NCI-H1092 treated with DMSO at 0.1 percent for 48 hours (cell line): ENCODE measurements around the gene ZBTB49.
"Not testable (repeated sequence)": the region's sequence is repeated elsewhere in the genome, so short reads cannot be mapped to it uniquely, and the experiment has no call there.

Experiments used
- DNase-seq: peaks from one replicate; lab custom pipeline; 2025; lab: John Stamatoyannopoulos, UW

ZBTB49 gene, protein sequence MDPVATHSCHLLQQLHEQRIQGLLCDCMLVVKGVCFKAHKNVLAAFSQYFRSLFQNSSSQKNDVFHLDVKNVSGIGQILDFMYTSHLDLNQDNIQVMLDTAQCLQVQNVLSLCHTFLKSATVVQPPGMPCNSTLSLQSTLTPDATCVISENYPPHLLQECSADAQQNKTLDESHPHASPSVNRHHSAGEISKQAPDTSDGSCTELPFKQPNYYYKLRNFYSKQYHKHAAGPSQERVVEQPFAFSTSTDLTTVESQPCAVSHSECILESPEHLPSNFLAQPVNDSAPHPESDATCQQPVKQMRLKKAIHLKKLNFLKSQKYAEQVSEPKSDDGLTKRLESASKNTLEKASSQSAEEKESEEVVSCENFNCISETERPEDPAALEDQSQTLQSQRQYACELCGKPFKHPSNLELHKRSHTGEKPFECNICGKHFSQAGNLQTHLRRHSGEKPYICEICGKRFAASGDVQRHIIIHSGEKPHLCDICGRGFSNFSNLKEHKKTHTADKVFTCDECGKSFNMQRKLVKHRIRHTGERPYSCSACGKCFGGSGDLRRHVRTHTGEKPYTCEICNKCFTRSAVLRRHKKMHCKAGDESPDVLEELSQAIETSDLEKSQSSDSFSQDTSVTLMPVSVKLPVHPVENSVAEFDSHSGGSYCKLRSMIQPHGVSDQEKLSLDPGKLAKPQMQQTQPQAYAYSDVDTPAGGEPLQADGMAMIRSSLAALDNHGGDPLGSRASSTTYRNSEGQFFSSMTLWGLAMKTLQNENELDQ

DNA sequence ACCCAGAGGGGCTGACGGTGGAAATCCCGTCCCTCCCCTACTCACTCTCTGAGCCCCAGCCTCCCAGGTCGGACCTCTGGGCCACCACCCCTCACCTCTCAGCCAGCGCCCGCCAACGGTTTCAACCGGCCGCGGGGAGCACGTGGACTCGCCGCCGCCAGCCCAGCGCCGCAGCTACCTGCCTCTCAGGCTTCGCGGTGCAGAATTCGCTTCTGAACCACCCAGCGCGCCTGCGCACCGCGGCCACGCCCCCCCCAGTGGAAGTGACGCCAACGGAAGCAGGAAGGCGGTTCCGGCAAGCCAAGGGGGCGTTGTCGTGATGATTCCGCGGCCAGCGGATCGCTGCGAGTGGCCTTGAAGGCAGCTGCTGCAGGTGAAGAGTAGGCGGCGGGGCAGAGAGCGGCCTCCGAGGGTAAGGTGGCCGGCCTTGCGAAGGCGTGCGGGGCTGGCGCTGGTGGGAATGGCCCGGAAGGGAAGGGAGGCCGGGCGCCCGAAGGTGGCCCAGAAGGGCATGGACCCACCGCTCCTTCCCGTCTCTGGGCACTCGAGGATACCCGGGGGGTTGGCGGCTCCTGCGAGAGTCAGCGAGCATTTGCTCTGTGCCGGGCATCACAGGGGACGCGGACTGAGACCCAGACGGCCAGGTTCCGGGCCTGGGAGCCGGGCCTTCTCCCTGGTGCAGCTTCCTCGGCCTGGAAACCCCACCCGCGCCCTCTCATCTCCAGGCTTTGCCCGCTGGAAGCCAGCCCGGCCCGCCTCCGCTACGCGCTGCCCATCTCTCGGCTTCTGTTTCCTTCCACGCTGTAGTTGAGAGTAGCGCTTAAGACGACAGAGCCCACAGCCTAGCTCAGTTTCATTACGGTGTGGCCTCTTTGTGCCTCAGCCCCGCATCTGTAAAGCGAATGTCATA lies at the start of gene ZBTB49, which contains the start of gene LYAR:
ZBTB49 (plus strand) TSS at position 311 of the 910 bp plus-strand sequence. CDS start 9,695 bp downstream, outside the sequence.
LYAR (minus strand) TSS at position 214 of the 910 bp plus-strand sequence. CDS start 6,412 bp downstream, outside the sequence.
- peak; percentile 84 for DNase-seq

DNA sequence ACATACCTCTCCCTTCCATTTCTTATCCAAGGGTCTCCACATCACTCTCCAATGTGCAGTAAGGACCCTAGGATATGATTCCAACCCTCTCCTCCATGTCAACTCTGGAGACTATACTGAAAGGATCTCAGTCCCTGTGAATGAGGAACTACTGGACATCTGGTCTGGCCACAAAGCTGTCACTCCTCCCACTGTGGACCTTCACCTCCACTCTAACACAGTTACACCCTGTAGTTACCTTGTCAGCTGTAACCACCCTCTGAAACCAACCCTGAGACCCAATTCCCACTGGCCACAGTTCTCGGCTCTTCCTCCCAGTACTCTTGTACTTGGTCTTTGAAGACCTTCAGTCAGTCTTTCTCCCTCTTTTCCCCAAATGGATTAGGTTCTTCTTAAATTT lies 44.9 kb upstream of the ZBTB49 start:
- DNase-seq, result no peak

DNA sequence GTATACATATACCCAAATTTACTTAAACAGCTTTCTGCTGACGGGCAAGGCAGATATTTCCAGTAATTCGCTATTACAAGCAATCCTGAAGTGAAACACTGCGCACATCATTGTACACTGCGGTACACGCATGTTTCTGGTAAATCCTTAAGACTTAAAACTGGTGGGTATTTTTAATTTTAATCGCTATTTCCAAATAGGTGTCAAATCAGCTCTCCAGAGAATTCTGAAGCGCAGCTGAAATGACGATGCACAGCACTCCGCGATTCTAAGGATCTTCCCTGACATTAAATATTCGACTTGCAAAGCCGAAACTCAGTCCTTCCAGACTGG lies 42.4 kb upstream of the ZBTB49 start:
- no peak for DNase-seq

DNA sequence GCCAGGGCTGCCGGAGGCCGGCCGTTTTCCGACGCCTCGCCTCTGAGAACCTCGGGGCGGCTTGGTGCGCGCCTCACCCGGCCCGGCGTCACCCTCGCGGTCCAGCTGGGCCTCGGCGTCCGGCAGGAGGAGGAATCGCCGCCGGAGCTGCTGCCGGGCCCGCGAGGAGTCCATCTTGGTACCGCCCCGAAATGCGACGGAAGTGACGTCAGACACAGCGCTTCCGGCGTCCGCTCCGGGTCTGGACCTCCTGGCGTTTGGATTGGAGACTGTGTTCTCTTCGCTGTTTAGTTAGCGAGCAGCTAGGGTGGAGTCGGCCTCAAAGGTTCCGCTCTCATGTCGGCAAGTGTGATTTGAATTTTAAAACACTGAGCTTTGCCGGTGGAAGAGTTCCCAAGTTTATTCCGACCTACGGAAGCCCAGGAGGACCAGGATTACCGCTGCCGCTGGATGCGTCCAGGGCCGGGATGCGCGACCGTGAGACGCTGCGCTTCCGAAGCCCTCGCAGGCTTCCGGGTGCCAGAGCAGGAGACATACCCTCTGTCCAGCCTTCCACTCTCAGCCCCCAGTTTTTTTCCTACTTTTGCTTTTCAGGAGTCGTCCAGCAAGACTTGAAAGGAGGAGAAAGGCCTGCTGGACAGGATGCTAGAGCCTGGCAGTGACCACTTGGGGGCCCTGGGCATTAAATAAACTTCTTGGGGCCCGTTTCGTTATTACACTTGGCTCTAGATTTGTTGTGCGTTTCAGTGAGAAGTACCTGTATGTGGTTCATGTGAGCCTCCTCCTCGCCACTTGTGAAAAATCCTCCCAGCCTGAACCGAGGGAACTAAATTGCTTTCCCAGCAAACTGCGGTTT lies 41.8 kb upstream of the ZBTB49 start, which contains the start of gene TMEM128:
TMEM128 (minus strand) TSS at position 195 of the 856 bp plus-strand sequence; CDS start at position 174, 21 bp downstream.
- peak; percentile 90 for DNase-seq

DNA sequence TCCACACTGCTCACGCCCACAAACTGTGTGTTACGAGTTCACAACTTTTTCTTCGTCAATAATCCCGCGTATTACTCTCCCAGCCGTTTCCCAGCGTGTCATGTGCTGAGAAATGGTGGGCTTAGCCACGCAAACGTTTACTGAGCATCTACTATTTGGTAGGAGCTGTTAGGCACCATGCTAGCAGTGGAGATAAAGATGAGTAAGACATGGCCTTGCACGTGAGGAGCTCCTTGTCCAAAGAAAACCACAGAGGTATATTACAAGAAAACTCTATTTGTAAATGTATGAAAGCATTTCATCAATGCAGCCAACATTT lies 41.2 kb upstream of the ZBTB49 start:
- DNase-seq, result no peak

DNA sequence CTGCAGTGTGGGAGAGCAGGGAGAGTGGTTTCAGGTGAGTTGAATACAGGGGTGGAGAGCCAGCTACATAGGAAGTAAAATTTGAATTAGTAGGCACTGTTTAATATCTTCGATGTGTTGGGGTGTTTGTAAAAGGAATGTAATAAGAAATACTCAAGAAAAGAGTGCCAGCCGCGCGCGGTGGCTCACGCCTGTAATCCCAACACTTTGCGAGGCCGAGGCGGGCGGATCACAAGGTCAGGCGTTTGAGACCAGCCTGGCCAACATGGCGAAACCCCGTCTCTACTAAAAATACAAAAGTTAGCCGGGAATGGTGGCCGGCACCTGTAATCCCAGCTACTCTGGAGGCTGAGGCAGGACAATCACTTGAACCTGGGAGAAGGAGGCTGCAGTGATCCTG lies 40.7 kb upstream of the ZBTB49 start:
- not testable (repeated sequence) for DNase-seq

DNA sequence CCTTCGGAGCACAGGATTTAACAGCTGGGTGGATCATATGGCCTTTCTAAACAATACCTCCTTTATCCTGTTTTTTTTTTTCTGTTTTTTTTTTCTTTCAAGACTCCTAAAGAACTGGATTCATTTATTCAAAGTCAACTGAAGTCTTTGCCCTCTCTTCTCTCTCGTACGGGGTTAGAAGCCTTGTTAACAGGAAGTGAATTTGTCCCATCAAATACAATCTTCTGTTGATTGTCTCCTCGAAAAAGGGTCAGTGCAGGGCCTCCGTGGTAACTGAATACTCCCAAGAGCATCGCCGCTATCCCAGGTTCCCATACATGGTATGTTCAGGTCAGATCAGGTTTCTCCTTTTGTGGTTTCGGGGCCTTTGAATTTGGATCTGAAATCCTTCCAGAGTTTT lies 40.2 kb upstream of the ZBTB49 start:
- no peak for DNase-seq

DNA sequence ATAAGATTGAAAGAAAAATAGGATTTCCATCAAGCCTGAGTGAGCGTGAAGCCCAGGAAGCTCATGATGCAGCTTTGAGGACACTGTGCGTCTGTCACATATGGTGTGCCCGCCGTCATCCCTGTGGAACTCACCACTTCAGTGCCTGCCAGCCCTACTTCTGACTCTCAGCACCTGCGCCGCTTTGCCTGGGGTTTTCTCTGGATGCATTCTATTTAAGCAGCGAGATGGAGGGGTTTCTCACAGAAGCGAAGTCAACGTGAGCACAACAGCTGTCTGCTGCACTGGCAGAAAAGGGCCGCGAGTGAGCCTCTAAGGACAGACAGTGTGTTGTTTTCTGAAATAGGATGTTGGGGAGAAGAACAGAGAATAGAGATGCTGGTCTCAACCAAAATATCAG lies 35.9 kb upstream of the ZBTB49 start:
- DNase-seq, result peak; percentile 44

DNA sequence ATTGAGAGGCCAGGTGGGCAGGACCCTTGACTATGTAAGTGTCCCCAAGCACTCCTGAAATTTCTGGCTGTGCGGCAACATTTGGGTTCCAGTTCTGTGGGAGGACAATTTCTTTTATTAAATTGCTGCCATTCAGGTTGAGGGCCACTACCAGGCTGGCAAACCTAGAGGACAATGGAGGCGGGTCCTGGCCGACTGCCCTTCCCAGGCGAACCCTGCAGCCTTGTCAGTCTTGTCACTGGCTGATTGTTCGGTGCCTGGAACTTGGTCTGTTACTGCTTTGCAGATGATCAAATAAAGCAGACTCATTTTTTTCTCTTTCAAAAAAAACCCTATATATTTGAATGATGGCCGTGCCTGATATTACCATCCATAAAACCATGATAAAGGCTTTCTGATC lies 35.4 kb upstream of the ZBTB49 start:
- peak; percentile 61 for DNase-seq

DNA sequence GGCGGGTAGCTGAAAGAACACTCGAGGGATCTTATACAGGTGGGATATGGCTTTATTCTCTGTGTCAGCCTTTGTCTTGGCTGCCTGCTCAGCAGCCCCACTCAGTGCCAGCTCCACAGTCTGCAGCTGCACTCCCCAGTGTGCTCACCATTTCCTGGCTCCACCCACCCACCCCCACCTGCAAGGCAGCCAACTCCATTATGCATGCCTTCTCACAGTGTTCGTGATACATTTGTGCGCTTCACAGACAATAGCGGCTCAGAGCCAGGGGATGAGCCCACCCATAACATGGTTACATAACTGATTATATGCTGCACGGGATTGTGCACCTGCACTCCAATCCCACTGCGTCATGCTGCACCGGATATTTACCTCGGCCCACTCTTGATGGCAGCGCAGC lies 33.3 kb upstream of the ZBTB49 start:
- DNase-seq, result no peak

DNA sequence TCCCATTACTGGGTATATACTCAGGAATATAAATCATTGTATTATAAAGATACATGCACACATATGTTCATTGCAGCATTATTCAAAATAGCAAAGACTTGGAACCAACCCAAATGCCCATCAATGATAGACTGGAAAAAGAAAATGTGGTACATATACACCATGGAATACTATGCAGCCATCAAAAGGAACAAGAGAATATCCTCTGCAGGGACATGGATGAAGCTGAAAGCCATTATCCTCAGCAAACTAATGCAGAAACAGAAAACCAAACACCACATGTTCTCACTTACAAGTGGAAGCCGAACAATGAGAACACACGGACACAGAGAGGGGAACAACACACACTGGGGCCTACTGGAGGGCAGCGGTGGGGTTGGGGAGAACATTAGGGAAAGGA lies 32.3 kb upstream of the ZBTB49 start:
- DNase-seq, result not testable (repeated sequence)

DNA sequence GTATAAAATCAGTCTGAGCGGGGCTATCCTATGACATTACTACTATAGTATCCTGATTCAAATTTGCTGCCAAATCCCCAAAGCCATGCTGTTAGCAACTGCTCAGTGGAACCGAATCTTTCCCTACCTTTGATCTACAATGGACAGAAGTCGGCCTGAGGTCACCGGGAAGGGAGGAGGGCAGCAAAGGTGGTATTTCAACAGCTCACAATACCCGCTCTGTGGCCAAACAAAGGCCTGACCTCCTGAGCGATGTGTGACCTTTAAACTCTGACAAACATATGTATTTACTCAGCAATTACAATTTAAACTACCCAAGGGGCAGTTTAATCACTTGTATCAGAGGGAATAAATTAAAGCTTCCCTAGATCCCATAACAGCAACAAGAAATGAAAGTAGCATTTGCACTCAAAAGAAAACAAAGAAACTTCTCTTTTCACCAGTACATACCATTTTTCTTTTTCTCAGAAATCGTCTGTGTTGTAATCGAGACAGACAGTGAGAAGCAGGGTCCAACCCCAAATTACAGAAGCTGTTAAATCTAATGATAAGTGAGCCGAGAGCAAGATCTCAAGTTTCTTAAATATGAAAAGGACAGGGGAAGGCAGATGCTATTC lies 30.5 kb upstream of the ZBTB49 start:
- DNase-seq, result no peak

DNA sequence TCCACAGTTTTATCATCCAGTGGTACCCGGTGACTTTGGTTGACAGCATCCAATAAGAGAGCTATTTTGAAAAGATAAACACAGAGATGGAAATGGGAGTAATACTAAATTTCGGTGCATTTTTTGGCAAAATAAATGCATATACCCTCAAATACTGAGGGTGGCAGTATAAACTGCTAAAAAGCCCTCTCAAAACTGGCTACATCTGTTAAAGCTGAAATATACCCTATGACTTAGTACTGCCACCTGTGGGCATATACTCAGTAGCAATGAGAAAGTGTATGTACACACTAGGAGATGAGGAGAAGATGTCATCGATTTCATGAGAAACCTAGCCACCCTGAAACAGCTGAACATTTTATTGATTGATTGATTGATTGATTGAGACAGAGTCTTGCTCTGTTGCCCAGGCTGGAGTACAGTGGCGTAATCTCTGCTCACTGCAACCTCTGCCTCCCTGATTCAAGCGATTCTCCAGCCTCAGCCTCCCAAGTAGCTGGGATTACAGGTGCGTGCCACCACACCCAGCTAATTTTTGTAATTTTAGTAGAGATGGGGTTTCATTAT lies 29.8 kb upstream of the ZBTB49 start:
- peak; percentile 43 for DNase-seq

DNA sequence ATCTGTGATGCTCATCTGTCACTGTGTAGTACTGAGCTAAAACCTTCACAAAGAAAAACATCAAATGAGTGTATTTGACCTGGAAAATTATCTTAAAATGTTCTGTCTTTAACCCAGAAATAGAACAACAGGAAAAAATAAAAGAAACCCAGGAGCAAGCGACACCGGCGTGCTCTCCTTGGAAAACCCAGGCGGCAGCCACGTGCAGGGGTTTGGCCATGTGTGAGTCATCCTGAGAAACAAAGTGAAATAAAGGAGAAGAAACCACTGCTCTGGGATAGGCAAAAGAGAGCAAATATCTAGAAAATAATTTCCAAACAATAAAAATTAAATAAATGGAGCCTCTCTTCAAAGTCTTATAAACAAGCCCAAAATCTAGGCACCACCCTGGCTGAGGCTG lies 22.1 kb upstream of the ZBTB49 start:
- no peak for DNase-seq

DNA sequence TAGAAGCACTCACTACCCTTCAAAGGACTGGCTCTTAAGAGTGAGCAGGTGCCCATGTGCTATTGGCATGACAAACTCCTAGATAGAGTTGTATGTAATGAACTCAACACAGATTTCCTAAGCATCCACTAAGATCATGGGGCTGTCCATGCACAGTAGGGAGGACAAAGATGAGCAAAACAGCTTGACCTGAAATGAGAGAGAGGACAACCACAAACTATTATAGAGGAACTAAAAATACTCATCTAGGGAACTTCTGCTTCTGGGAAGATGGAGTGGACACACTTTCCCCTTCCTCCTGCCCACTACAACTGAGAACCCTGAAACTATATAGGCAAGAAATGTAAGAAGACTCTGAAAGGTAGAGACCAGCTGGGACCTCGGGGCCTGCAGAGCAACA lies 21.3 kb upstream of the ZBTB49 start:
- no peak for DNase-seq

DNA sequence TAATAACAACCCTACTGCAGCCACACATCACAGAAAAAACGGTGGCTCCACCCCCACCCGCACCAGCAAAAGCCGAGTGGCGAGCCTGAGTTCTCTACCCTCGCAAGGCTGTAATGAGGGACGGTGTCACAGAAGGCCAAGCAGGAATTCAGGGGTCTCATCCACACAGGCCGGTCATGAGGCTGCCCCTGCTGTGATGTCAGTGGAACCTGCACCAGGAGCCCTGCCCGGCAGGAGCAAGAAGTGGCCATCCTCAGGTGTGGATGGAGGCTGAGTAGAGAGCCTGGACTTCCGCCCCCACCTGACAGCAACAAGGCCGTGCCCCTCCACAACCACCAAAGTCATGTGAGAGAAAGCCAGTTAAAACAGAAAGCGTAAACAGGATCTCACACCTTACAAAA lies 20.7 kb upstream of the ZBTB49 start:
- DNase-seq, result no peak

DNA sequence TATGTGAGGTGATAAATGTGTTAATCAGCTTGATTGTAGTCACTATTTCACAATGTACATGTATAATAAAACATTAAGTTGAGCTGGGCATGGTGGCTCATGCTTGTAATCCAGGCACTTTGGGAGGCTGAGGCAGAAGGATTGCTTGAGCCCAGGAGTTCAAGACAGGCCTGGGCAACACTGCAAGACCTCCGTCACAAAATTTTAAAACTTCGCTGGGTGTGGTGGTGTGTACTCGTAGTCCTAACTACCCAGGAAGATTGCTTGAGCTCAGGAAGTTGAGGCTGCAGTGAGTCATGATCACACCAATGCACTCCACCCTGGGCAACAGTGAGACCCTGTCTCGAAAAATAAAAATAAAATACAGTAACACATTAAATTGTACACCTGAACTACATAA lies 20.2 kb upstream of the ZBTB49 start:
- DNase-seq, result no peak

DNA sequence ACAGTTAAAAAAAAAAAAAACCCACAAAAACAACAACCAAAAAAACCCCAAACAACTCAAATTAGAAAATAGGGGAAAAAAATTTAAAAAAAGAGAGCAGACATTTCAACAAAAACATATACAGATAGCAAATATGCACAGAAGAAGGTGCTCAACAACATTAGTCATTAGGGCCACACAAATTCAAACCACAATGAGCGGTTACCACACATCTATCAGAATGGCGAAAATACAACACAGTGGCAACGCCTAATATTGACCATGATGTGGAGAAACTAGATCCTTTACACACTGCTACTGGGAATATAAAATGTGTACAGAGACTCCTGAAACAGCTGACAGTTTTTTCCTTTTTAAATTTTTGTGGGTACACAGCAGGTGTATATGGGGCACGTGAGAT lies 19.5 kb upstream of the ZBTB49 start:
- DNase-seq, result no peak

DNA sequence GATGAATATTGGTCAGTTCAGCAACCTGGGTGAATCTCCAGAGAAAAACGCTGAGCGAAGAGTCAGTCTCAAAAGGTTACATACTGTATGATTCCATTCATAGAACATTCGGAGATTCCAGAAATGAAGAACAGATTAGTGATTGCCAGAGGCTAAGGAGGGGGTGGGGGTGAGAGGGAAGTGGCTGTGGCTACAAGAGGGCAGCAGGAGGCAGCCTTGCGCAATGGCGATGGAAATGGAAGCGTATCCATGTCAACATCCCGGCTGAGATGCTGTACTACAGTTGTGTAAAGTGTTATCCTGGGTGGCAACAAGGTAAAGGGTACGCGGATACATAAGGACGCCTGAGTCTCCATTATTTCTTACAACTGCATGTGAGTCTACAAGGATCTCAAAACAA lies 18.1 kb upstream of the ZBTB49 start:
- no peak for DNase-seq

DNA sequence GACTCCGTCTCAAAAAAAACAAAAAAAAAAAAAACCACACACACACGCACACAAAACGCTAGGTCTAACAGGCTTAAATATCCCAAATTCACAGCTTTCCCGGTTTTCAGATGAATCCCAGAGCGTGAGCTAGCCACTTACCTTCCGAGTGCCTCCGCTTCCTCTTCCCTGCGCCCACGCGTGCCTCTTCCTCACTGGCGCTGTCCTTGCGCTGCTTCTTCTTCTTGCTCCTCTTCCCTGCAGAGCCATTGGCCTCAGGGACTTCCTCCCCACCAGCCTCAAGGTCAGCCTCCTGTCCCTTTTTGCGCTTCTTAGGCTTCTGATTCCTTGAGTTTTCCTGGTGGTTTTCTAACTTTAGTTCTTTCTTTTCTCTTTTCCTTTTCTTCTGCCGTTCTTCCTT lies 15.8 kb upstream of the ZBTB49 start:
- DNase-seq, result no peak

DNA sequence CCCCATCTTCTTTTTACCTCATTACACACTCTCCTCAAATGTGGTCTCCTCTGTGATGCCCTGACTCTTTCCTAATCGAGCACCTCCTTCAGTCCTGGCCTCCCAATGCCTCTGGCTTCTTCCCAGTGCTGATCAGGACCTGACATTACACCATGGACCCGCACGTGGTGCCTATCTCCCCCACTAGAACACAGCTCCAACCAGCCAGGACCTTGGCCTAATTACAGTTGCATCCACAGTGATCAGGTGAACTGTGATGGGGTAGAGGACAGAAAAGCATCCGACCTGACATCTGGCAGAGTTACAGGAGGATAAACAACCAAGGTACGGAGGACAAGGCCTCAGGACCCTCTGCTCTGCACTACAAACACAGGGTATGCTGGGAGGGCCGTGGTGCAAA lies 12.5 kb upstream of the ZBTB49 start:
- DNase-seq, result no peak
